BLaER1 treated with 17β-estradiol and CSF1 and Interleukin-3, amounts not matched to agents 10 nM and 100 nM (cell line): ENCODE data around the gene GPC5.
"Not testable (repeated sequence)": the region's sequence is repeated elsewhere in the genome, so short reads cannot be mapped to it uniquely, and the experiment has no call there.

Source experiments
- H3K27ac ChIP-seq, 11 experiments: shearing (Covaris generic); formaldehyde crosslinking; 2 replicates each; pipeline ENCODE4 v1.8.1; 2022
- H3K27me3 ChIP-seq, 11 experiments: shearing (Covaris generic); formaldehyde crosslinking; 2 replicates each; pipeline ENCODE4 v1.8.1; 2022
- H3K36me3 ChIP-seq, 11 experiments: shearing (Covaris generic); formaldehyde crosslinking; 2 replicates each; pipeline ENCODE4 v1.8.1; 2022
- H3K4me1 ChIP-seq, 10 experiments: shearing (Covaris generic); formaldehyde crosslinking; 2 replicates each; pipeline ENCODE4 v1.8.1; 2022
- H3K4me2 ChIP-seq, 11 experiments: shearing (Covaris generic); formaldehyde crosslinking; 2 replicates each; pipeline ENCODE4 v1.8.1; 2022
- H3K4me3 ChIP-seq, 10 experiments: shearing (Covaris generic); formaldehyde crosslinking; 2 replicates each; pipeline ENCODE4 v1.8.1; 2022
- H3K9ac ChIP-seq, 11 experiments: shearing (Covaris generic); formaldehyde crosslinking; 2 replicates each; pipeline ENCODE4 v1.8.1; 2022
- H3K9me3 ChIP-seq, 11 experiments: shearing (Covaris generic); formaldehyde crosslinking; replicated peaks in 1 of 11; 2 replicates each; pipeline ENCODE4 v1.8.1; 2022
- H4K20me1 ChIP-seq, 11 experiments: shearing (Covaris generic); formaldehyde crosslinking; 2 replicates each; pipeline ENCODE4 v1.8.1; 2022
- Cebpa-rat ChIP-seq, 11 experiments: shearing (Covaris generic); IDR thresholded peaks; 2 replicates each; pipeline ENCODE4 v1.8.1; 2022

GPC5 gene

GRCh38 chr13:92265408-92265807 is 867.0 kb downstream of the GPC5 start:
- no peaks in the 10 kb centered on the region for H3K36me3 ChIP-seq
- no peaks in the 10 kb centered on the region for H3K27me3 ChIP-seq
- peaks cover 1 to 7% (median 4%) of the 10 kb centered on the region in 10 experiments; a peak in 19 of 20 replicates for H3K4me1 ChIP-seq
- H3K27ac ChIP-seq, result no peak overlapping the region
- no peak overlapping the region for H3K4me3 ChIP-seq
- no peaks in the 10 kb centered on the region for H4K20me1 ChIP-seq
- H3K9me3 ChIP-seq, result no peaks in the 10 kb centered on the region
- TF ChIP-seq Cebpa-rat (IDR thresholded peaks at IDR 0.05), result no peak
- no peak overlapping the region for H3K4me2 ChIP-seq
- H3K9ac ChIP-seq, result no peak overlapping the region

GRCh38 chr13:92270990-92271389 is 872.6 kb downstream of the GPC5 start:
- TF ChIP-seq Cebpa-rat (IDR thresholded peaks at IDR 0.05), result no peak
- no peaks in the 10 kb centered on the region for H3K4me1 ChIP-seq
- H3K4me3 ChIP-seq, result no peak overlapping the region
- no peak overlapping the region for H3K4me2 ChIP-seq
- no peaks in the 10 kb centered on the region for H3K9me3 ChIP-seq
- H4K20me1 ChIP-seq, result no peaks in the 10 kb centered on the region
- H3K27ac ChIP-seq, result no peak overlapping the region
- no peaks in the 10 kb centered on the region for H3K36me3 ChIP-seq
- H3K9ac ChIP-seq, result no peak overlapping the region
- H3K27me3 ChIP-seq, result no peaks in the 10 kb centered on the region

GRCh38 chr13:92272177-92272576 is 873.8 kb downstream of the GPC5 start:
- Histone ChIP-seq H4K20me1 (no peaks in the 10 kb centered on the region), H3K4me3 (no peak overlapping the region), H3K27ac (no peak overlapping the region), H3K27me3 (no peaks in the 10 kb centered on the region), H3K4me1 (no peaks in the 10 kb centered on the region), H3K36me3 (no peaks in the 10 kb centered on the region), H3K4me2 (no peak overlapping the region), H3K9me3 (no peaks in the 10 kb centered on the region), H3K9ac (no peak overlapping the region)
- no peak for TF ChIP-seq Cebpa-rat (IDR thresholded peaks at IDR 0.05)

- not testable (repeated sequence) for H3K4me3 ChIP-seq, H3K4me1 ChIP-seq, H3K27ac ChIP-seq, H3K9me3 ChIP-seq, H4K20me1 ChIP-seq, H3K36me3 ChIP-seq, H3K9ac ChIP-seq, H3K4me2 ChIP-seq, H3K27me3 ChIP-seq
Observed at GRCh38 chr13:92280986-92281385, 882.6 kb downstream of the GPC5 start.

GRCh38 chr13:92290718-92291307 is 892.4 kb downstream of the GPC5 start:
- not testable (repeated sequence) for H3K9ac ChIP-seq, H4K20me1 ChIP-seq, H3K36me3 ChIP-seq, H3K27me3 ChIP-seq, H3K4me3 ChIP-seq, H3K4me2 ChIP-seq, H3K27ac ChIP-seq, H3K4me1 ChIP-seq
- peaks cover 6 to 26% (median 16%) of the 10 kb centered on the region in 11 experiments; a peak in 18 of 22 replicates for H3K9me3 ChIP-seq

- H3K4me1 ChIP-seq, H3K36me3 ChIP-seq, H3K9ac ChIP-seq, H3K4me2 ChIP-seq, H4K20me1 ChIP-seq, H3K4me3 ChIP-seq, H3K27me3 ChIP-seq, H3K27ac ChIP-seq: not testable (repeated sequence)
- peaks cover 6 to 35% (median 22%) of the 10 kb centered on the region in 11 experiments; a peak in 18 of 22 replicates for H3K9me3 ChIP-seq
Observed at GRCh38 chr13:92294533-92294932, 896.1 kb downstream of the GPC5 start.

- H4K20me1 ChIP-seq, H3K27me3 ChIP-seq: not testable (repeated sequence)
Observed at GRCh38 chr13:92296154-92296671, 897.8 kb downstream of the GPC5 start.

GRCh38 chr13:92297971-92298942 is 899.8 kb downstream of the GPC5 start:
- H3K4me1 ChIP-seq, result no peaks in the 10 kb centered on the region
- no peaks in the 10 kb centered on the region for H3K27me3 ChIP-seq
- peaks cover 0 to 12% (median 7%) of the 10 kb centered on the region in 11 experiments; a peak in 8 of 22 replicates for H3K9me3 ChIP-seq
- TF ChIP-seq Cebpa-rat (IDR thresholded peaks at IDR 0.05), result no peak
- H3K4me3 ChIP-seq, result no peak overlapping the region
- H3K9ac ChIP-seq, result no peak overlapping the region
- H3K4me2 ChIP-seq, result no peak overlapping the region
- no peaks in the 10 kb centered on the region for H3K36me3 ChIP-seq
- no peak overlapping the region for H3K27ac ChIP-seq
- no peaks in the 10 kb centered on the region for H4K20me1 ChIP-seq

More at GRCh38 chr13:92296154-92296671, 897.8 kb downstream of the GPC5 start:
- H3K4me2 ChIP-seq, H3K9ac ChIP-seq, H3K4me1 ChIP-seq, H3K36me3 ChIP-seq, H3K4me3 ChIP-seq, H3K27ac ChIP-seq: not testable (repeated sequence)
- H3K9me3 ChIP-seq, result peaks cover 0 to 26% (median 14%) of the 10 kb centered on the region in 11 experiments; a peak in 14 of 22 replicates

- Histone ChIP-seq H3K4me2 (no peak overlapping the region), H3K4me1 (no peaks in the 10 kb centered on the region), H4K20me1 (no peaks in the 10 kb centered on the region), H3K27ac (no peak overlapping the region), H3K27me3 (no peaks in the 10 kb centered on the region), H3K36me3 (no peaks in the 10 kb centered on the region), H3K9ac (no peak overlapping the region), H3K9me3 (peaks cover 0 to 9% (median 7%) of the 10 kb centered on the region in 11 experiments; a peak in 7 of 22 replicates), H3K4me3 (no peak overlapping the region)
- no peak for TF ChIP-seq Cebpa-rat (IDR thresholded peaks at IDR 0.05)
Observed at GRCh38 chr13:92300651-92301050, 902.2 kb downstream of the GPC5 start.
